ENCODE data around the gene HIVEP3.

DNA sequence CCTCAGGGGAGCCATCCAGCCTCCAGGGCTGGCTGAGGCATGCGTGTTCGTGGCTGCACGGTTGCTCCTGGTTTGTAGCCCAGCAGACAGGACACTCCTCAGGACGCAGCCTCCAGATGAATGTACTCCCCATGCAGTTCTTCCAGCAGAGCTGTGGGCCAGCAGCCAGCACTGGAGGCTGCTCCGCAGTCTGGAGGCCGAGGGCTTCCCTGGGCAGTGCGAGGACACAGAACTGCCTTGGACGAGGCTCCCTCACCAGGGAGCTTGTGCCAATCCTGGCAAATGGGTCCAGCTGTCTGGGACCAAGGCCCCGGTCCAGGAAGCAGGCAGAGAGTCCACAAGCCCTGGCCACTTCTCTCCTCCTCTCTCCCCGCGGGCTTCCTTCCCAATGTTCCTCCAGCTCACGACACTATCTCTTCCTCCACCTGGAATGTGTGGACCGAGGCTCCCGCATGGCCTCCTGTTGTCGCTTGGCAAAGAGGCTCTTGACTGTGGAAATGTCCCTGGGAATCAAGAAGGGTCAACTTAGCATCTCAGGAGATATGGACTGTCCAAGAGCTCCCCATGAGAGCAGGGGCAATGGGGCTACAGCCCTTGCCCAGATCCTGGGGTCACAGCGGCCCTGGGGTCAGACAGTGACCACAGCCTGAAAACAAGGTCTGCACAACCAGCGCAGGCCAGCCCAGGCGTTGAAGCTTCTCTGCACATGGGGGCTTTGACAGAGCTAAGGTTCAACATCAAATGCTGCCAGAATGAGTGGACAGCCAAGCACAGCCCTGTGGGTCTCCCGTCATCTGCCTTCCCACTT, 439.5 kb downstream of the HIVEP3 start:
- TF ChIP-seq, protein P1, sequence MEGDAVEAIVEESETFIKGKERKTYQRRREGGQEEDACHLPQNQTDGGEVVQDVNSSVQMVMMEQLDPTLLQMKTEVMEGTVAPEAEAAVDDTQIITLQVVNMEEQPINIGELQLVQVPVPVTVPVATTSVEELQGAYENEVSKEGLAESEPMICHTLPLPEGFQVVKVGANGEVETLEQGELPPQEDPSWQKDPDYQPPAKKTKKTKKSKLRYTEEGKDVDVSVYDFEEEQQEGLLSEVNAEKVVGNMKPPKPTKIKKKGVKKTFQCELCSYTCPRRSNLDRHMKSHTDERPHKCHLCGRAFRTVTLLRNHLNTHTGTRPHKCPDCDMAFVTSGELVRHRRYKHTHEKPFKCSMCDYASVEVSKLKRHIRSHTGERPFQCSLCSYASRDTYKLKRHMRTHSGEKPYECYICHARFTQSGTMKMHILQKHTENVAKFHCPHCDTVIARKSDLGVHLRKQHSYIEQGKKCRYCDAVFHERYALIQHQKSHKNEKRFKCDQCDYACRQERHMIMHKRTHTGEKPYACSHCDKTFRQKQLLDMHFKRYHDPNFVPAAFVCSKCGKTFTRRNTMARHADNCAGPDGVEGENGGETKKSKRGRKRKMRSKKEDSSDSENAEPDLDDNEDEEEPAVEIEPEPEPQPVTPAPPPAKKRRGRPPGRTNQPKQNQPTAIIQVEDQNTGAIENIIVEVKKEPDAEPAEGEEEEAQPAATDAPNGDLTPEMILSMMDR (IDR thresholded peaks at IDR 0.05; ENCODE audit: low read length), result no peak
- no peak for TF ChIP-seq EZH2 (optimal IDR thresholded peaks at IDR 0.05; ENCODE audit: low read depth, low read length)
